Activated CD8-positive, alpha-beta memory T cell treated with anti-CD3 and anti-CD28 coated beads, Interleukin-2, amount 50 U/mL, for 1 hour (primary cell): Measurements from ENCODE around the gene AP2A2.
"Not testable (repeated sequence)": the region's sequence is repeated elsewhere in the genome, so short reads cannot be mapped to it uniquely, and the experiment has no call there.

ENCODE experiments used
- DNase-seq: peaks from one replicate; pipeline ENCODE4 v3.0.0-alpha.2; 2020; ENCODE audit errors: extremely low read depth

AP2A2 gene

DNA sequence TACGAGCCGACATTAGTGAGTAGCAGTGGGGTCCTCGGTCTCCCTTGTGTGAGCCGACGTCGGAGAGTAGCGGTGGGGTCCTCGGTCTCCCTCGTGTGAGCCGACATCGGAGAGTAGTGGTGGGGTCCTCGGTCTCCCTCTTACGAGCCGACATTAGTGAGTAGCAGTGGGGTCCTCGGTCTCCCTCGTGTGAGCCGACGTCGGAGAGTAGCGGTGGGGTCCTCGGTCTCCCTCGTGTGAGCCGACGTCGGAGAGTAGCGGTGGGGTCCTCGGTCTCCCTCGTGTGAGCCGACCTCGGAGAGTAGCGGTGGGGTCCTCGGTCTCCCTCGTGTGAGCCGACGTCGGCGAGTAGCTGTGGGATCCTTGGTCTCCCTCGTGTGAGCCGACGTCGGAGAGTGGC, 49.7 kb downstream of the AP2A2 start:
- DNase-seq: not testable (repeated sequence)

DNA sequence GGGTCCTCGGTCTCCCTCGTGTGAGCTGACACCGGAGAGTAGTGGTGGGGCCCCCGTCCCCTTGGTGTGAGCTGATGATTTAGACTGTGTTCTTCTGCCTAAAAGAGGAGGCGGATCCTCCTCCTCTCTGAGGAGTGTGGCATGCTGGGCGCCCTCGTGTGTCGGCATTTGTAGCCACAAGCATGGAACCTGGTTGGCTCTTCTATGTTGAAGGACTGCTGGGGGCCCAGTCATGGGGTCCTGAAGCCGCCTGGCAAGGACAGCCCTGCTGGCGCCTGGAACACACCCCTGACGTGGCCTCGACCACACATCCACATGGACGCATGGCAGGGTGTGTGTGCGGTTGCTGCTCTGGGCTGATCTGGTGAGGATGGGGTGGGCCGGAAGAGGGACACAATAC, 50.2 kb downstream of the AP2A2 start:
- DNase-seq: no peak

DNA sequence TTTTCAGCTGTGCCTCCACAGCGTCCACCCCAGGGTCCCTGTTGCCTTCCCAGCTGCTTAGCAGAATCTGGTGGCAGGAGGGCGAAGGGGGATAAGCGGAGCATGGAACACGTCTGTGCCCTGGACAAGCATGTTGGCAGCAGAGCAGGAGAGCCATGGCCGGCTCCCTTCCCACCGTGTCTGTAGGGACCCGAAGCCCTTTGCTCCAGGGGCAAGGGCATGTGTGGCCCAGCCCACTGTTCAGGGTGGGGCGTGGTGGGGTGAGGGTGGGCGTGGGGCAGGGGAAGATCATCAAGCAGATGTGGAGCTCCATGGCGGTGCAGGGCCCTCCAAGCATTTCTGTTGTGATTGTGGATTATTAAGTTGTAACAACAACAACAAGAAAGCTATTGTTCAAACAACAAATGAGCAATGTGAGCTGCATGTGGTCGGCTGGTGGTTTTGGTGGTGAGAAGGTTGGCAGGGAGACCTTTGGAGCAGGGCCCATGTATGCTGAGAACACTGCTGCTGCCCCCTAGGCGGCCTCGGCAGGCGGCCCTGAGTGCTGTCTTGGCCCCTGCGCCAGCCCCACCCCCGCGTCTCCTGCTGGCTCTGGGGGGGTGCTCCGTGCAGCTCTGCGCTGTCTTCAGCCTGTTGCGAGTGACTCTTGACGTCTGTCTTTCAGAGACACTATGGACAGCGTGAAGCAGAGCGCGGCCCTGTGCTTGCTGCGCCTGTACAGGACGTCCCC, 50.9 kb downstream of the AP2A2 start:
- DNase-seq: no peak

DNA sequence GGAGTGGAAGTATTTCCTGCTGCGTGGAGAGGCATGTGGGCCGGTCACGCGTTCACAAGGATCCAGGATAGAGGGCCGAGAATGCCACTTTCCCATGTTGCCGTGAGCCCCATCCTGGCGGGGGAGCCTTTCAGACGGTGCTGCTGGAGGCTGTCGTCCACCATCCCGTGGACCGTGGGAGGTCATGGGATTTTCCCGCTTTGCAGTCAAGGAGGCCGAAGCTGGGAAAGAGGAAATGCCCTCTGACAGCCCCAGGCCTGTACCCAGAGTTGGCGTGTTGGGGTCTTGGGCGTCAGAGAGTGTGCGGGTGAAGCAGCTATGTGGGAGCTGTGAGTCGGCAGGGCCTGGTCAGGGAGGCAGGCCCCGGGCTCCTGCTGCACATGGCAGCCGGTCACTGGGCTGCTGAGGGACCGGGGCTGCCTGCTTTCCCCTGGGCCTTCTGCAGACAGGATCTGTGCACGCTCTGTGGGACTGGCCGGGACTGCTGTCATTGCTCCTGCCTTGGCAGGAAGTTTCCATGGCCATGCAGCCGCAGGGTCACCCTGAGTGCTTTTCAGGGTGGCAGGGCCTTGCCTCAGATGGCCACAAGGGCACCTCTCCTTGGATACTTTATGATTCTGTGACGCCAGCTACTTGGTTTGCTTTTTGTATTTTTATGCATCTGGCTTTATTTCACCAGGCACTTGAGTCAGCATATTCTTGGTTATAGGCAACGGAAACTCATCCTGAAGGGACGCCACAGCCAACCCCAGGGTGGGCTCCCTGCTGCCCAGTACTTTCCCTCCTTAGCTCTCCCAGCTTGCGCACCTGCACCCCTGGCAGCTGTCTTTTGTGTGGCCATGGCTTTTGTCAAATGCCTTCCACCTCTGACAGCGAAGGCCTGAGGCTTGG, 52.4 kb downstream of the AP2A2 start:
- no peak for DNase-seq

DNA sequence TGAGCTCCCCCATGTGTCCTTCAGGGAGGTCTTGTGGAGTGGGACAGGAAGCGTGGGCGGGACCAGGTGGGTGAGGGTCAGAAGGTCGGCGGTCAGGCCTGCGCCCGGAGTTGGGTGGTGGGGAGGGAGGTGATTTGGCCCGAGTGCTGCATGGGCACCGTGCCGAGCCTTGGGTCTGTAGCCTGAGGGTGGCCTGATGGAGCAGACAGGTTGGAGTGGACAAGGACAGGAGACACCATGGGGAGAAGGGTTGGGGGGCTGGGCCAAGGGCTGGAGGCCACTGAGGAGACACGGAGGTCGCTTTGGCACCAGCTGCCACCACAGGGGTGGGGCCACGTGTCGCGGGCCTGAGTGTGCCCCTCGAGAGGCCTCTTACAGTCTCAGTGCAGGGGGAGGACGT, 53.1 kb downstream of the AP2A2 start:
- no peak for DNase-seq

DNA sequence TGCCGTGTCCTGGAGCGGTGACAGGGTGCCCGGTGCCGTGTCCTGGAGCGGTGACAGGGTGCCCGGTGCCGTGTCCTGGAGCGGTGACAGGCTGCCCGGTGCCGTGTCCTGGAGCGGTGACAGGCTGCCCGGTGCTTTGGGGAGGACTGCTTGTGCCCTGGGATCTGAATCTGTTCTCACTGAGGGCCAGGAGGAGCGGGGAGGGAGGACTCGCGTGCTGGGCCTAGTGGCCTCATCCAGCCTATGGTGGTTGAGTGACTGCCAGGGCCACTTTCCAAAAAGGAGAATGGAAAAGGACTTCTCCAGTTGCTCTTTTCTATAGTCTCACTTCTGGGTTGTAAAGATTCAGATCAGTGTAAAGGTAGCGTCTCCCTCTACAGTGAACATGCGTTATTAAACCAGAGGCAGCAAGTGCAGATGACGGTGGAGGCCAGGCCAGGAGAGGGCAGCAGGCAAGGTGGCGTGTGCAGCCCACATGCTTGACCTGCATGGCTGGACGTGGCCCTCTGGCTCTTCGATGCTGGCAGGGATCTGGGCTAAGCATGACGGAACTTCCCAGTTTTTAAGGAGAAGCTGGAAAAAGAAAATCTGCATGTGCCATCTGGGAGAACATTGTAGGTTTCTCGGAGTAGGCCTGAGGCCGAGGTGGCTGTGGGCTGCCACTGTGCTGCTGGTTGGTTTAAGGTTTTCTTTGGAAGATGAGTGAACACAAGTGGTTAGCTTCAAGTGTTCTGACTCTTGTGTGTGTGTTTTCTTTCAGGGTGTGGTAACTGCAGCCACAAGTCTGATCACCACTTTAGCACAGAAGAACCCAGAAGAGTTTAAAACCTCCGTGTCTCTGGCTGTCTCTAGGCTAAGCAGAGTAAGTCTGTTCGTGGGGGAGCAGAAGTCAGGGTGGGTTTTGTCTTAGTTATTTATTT, 55.0 kb downstream of the AP2A2 start:
- no peak for DNase-seq

DNA sequence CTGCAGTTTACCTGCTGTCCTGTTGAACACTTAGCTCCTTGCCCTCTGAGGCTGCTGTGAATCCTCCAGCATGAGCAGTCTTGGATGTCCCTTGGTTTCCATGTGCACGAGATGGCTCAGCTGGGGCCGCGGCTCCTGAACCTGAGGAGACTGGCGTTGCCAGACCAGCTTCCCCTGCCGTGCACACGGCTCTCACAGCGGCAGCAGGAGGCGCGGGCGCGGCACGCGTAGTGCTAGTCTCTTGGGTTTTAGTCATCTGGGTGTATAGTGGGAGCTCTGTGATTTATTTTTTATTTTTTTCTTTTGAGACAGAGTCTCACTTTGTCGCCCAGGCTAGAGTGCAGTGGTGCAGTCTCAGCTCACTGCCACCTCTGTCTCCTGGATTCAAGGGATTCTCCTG, 56.1 kb downstream of the AP2A2 start:
- DNase-seq: no peak

DNA sequence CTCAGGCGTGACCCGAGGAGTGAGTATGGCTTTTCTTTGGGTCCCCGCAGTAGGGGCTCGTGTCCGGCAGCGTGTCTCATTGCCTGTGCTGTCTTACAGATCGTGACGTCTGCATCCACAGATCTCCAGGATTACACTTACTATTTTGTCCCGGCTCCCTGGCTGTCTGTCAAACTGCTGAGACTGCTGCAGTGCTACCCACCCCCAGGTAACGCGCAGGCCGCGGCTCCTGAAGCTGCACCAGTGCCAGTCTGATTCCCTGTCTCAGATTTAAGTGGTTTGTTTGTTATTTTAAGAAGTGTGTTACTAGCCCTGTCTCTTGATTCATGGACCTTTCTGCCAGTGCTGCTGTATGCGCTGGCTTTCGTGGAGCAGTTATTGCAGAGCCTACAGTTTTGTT, 58.9 kb downstream of the AP2A2 start:
- DNase-seq: no peak

DNA sequence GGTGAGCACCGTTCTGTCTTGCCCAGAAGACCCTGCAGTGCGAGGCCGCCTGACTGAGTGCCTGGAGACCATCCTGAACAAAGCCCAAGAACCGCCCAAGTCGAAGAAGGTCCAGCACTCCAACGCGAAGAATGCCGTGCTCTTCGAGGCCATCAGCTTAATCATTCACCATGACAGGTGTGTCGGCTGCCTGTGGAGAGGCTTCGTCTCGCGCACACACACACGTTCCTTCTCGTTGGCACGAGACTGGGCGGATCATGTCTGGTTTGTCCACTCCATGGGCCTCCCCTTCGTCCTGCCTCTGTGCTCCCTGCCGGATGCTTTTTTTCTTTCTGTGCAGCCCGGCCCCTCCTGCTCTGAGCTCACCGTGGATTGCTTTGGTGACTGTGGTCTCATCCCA, 59.7 kb downstream of the AP2A2 start:
- no peak for DNase-seq

DNA sequence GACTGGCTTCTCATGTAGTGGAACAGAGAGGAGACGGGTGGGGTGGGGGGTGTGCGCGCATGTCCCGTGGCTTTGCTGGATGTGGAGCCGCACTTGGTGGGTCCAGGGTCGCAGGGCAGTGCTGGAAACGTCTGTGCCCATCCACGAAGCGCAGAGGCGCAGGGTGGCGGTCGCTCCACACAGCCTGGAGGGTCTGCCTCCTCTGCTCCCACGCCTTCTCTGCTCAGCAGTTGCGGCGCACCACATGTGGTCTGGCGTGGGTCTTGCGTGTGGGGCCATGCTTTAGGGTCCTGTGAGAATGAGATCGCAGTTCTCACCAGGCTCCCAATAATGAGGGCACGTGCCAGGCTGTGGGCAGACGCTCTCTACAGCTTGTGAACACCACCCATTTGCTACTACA, 60.2 kb downstream of the AP2A2 start:
- DNase-seq: no peak

DNA sequence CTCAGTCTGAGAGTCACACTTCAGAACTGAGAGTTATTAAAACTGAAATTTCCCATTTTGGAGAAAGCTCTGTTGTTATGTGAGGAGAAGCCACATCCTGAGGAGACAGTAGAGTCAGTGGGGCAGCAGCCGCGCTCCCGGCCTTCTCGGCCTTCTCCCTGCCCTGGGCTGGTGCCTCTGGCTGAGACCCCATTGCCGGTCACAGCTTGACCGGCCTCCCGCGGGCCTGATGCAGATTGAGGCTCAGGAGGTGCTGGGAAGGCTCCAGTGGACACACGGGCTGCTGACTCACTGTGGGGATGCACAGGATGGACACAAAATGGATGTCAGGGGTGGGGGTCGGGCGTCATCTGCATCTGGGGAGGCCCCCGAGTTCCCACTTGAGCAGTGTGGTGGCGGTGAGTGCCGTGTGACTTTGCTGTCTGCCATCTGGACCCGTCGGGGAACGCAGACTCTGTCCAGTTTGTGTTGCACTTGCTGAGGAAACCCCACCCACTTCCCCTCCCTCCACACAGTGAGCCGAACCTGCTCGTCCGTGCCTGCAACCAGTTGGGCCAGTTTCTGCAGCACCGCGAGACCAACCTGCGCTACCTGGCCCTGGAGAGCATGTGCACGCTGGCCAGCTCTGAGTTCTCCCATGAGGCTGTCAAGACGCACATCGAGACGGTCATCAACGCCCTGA, 60.7 kb downstream of the AP2A2 start:
- DNase-seq: no peak

DNA sequence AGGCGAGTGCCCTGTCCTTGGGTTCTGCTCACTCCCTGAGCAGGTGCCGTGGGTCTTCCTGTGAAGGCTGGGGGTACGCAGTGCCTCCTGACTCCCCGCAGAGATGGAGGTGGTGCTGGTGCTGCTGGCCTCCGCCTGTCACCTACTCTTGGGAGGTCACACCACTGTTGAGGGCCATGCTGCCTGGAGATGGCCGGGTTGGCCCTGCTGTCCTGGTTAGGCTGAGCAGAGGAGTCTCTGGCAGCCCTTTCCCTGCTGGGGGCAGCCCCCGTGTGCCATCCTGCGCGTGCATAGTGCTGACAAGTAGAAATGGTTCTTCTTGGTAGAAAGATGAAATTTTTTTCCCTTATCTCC, 61.3 kb downstream of the AP2A2 start:
- DNase-seq: no peak

DNA sequence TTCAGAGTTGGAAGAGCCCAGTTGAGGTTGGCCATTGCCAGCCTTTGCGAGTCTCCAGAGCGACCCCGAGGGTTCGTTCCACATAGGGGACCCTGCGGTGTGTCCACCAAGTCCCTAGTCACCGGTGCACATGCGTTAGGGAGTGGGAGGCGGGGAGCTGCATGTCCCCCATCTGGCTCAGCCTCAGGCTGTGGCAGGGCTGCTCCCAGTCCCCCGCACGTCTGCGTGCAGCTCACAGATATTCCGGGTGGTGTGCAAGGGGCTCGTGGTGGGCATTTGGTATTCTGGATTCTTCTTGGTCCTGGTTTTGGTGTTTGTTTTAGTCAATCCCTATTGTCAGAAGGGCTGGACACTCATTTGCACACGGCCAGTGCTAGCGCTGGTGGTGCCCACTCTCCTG, 62.0 kb downstream of the AP2A2 start:
- DNase-seq: no peak

DNA sequence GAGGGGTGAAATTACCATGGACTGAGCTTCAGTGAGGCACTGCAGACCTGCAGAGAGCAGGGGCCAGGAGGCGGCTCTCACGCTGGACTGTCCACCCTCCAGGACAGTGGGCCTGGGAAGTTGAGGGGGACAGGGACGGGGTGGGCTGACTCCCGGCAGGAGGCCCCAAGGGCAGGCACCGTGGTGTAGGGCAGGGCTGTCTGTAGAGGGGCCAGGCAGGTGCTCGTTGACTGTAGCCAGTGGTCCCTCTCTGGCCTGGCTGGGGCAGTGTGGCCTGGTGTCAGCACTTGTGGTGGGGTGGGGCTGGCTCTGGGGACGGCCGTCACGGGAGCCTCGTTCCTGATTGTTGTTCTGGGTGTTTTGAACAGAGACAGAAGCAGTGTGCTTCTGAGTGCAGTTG, 64.4 kb downstream of the AP2A2 start:
- DNase-seq: no peak

DNA sequence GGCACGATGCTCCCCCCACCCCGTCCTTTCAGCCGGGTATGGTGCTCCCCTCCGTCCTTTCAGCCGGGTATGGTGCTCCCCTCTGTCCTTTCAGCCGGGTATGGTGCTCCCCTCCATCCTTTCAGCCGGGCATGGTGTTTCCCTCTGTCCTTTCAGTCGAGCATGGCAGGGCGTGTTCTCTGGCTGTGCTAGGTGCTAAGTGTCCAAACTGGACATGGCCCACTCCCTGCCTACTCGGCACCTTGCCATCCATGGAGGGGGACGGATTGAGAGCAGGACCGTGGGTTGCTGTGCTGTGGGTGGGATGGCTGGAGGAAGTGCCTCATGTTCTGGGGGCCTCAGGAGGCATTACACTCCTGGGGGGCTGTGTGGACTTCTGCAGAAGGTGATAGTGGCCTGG, 65.4 kb downstream of the AP2A2 start:
- no peak for DNase-seq

DNA sequence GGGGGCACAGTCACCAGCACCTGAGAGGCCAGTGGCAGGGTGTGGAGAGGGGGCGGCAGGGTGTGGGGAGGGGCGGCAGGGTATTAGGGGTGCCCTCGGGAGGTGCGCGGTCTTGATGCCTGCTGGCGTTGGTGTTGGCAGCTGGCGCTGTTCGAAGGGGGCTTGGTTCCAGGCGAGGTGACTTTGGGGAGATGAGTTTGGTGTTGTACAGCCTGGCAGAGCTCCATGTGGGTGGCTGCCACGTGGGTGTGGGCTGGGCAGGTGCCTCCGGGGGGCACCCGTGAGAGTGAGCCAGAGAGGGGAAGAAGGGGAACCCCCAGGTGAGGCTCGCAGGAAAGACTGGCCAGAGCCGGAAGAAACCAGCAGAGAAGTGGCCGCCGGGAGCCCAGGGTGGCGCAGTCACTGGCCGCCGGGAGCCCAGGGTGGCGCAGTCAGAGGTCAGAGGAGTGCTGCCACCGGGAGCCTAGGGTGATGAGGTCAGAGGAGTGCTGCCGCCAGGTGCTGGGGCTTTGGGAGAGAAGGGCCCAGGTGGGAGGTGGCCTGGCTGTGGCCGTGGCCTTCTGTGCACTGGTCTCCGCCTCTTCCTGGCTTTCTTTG, 66.1 kb downstream of the AP2A2 start:
- no peak for DNase-seq

DNA sequence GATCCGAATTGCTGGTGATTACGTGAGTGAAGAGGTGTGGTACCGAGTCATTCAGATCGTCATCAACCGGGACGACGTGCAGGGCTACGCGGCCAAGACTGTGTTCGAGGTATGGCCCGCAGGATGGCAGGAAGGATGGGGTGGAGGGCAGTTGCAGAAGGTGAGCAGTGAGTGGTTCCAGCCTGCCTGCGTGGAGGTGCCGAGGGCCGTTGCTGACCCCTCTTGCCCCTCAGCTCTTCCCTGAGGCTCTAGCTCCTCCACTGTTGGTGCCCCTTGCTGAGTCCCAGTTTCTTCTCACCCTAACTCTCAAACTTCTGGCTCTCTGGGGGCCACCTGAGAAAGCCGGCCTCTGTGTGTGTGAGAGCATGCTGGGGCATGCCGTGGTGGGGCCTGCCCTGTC, 66.9 kb downstream of the AP2A2 start:
- no peak for DNase-seq

DNA sequence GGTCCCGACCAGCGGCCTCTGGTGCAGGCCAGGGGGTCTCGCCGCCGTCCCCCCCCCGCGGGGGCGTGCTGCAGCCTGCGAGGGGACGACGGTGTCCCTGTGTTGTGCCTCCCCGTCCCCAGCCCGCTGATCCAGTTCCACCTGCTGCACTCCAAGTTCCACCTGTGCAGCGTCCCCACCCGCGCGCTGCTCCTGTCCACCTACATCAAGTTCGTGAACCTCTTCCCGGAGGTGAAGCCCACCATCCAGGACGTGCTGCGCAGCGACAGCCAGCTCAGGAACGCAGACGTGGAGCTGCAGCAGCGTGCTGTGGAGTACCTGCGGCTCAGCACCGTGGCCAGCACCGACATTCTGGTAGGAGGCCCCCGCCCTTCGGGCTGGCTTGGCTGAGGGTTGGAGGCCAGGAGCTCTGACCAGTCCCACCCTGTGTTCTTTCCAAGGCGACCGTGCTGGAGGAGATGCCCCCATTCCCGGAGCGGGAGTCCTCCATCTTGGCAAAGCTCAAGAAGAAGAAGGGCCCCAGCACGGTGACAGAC, 68.0 kb downstream of the AP2A2 start:
- DNase-seq: no peak

DNA sequence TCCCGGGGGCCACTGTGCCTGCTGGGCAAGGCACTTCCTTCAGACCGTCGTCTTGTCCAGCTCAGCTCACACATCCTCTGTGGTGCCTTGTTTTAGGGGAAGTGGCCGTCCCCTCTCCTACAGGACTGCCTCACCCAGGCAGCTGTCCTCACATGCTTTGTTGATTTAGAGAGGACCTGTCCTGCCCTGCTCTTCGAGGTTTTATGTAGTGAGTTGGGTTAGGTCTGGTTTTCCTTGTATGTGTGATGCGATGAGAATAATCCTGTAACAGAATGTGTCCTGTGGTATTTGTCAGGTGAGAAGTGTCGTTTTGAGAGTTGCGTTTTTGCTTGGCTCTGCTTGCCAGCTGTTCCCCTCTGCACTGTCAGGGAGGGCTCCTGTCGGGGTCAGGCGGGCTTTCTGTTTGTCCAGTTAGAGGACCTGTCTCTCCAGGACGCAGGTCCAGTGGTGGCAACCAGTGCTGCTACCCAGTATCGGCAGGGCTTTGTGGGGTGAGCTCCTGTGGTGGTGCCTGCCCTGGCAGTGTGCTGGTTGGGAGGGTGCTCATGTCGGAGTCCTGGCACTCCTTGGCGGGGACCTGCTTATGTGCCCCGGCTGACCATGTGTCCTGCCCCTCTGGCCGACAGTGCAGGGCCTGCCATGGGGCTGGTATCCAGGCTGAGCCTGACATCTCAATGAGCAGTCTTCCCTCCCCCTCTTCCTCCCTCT, 69.5 kb downstream of the AP2A2 start:
- DNase-seq: no peak

DNA sequence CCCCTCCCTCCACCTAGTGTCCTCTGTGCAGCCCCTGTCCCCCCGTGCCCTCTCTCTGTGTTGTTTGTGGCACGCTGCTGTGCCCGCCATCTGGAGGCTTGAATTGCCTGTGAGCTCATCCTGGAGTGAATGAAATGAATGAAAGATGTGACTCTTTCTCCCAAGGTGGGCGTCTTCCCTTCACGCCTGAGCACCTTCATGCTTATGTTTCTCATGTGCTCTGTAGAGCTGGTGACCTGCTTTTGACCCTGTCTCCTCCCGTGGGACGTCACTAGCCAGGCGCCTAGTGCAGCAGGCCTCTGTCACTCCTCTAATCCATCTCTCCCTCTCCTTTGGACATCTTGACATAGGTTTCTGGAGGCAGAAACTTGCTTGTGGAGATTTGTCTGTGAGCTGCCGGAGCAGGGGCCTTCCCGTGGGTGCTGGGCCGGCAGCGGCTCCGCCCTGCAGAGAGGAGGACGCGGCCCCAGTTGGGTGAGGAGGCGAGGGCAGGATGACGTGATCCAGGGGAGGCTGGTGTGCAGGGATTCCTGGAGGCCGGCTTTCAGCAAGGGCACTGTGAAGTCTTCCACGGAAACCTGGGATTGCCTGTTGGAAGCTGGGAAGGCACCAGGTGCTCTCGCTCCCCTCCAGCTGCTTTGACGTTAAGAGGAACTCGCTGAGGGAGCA, 70.2 kb downstream of the AP2A2 start:
- DNase-seq: no peak
